SK-N-DZ (cell line): Measurements from ENCODE around the gene PDXP.
"Not testable (repeated sequence)": the region's sequence is repeated elsewhere in the genome, so short reads cannot be mapped to it uniquely, and the experiment has no call there.

Experiments
- DNase-seq: peaks from one replicate; pipeline ENCODE4 v3.0.0-alpha.2; 2015; ENCODE audit warnings: low spot score

Gene PDXP

DNA sequence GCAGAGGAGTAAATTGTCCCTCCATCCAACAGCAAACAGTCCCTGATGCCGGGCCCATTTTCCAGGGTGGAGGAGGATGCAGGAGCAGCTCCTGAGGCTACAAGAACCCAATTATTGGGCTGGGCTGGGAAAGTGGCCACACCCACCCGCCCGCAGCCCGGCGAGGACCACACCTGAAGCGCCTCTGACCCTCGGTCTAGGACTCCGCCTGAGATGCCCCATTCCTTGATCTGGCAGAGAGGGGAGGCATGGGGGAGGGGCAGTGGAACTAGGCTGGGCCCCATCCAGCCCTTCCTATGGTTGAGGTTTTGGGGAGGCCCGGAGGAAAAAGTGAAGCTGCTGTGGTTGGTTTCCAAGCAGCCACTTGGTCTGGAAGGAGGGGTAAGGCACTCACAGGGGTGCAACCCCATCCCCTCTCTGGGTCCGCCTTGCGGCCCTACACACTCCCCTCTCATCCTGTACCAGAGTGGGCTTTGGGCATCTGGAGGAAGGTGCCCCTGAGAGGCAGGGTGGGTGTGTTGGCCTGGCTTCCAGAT lies 14.5 kb downstream of the PDXP start:
- no peak for DNase-seq

GRCh38 chr22:37674248-37674647 lies 15.7 kb downstream of the PDXP start:
- no peak for DNase-seq

DNA sequence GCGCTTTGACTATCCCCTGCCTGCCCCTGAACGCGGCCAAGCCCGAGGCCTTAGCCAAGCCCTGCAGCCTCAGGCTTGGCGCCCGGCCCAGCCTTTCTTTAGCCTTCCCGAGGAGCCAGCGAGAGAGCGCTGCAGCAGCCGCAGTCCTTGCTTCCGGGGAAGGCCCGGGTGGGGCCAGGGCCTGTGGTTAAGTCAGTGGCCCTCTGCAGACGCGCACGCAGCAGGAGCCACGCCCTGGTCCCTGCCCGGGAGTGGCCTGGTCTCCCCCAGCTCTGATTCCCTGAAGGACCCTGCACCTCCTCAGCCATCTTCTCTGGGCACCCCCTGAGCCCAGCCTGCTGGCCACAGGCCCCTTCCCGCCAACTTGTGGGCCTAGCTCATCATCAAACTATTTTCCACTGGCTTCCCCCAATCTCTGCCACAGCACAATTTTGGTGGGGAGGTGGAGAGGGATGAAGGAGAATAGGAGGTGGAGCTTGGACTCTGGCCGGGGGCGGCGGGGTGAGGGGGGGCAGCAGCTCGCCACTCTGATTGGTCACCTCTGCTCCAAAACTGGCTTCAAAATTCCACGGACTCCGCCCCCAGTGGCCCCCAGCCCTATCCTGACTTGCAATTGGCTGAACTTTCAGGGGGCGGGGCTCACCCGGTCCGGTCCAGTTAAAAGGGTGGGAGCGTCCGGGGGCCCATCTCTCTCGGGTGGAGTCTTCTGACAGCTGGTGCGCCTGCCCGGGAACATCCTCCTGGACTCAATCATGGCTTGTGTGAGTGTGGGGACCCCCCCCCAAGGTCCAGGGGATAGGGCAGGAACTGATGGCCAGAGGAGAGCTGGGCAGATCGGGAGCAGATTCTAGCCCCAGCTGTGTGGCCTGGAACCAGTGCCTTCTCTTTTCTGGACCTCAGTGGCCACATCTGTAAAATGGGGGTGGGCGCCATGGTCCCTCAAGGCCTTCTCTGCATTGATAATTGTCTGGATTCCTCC lies 16.7 kb downstream of the PDXP start, which contains the start of gene LGALS1:
LGALS1 (plus strand) TSS at position 686 of the 979 bp plus-strand sequence; CDS start at position 753, 67 bp downstream.
- DNase-seq = peak; percentile 76

GRCh38 chr22:37675930-37676735 lies 17.6 kb downstream of the PDXP start:
- no peak for DNase-seq

GRCh38 chr22:37676736-37677492 lies 18.4 kb downstream of the PDXP start:
- DNase-seq = peak; percentile 80

DNA sequence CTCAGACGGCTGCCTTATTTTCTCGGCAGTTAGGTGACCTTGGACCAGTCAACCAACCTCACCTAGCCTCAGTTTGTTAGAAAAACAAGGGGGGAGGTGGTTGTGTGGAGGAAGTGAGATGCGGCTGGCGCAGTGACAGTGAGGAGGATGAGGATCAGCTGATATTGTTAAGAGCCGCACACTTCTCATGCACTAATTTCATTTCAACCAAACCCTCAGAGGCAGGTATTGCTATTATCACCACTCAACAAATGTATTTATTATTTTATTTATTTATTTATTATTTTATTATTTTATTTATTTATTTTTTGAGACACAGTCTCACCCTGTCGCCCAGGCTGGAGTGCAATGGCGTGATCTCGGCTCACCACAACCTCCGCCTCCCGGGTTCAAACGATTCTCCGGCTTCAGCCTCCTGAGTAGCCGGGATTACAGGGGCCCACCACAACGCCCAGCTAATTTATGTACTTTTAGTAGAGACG lies 19.0 kb downstream of the PDXP start:
- DNase-seq = no peak

GRCh38 chr22:37678372-37678771 lies 19.8 kb downstream of the PDXP start:
- no peak for DNase-seq

- DNase-seq = no peak
Measured at GRCh38 chr22:37679670-37680069, 21.1 kb downstream of the PDXP start.

- DNase-seq = no peak
Measured at GRCh38 chr22:37680191-37680851, 21.8 kb downstream of the PDXP start.

- DNase-seq = no peak
Measured at GRCh38 chr22:37681001-37681424, 22.5 kb downstream of the PDXP start.

- peak; percentile 78 for DNase-seq
Measured at GRCh38 chr22:37681556-37682049, 23.1 kb downstream of the PDXP start.

GRCh38 chr22:37684803-37685615 lies 26.5 kb downstream of the PDXP start:
- DNase-seq = no peak

DNA sequence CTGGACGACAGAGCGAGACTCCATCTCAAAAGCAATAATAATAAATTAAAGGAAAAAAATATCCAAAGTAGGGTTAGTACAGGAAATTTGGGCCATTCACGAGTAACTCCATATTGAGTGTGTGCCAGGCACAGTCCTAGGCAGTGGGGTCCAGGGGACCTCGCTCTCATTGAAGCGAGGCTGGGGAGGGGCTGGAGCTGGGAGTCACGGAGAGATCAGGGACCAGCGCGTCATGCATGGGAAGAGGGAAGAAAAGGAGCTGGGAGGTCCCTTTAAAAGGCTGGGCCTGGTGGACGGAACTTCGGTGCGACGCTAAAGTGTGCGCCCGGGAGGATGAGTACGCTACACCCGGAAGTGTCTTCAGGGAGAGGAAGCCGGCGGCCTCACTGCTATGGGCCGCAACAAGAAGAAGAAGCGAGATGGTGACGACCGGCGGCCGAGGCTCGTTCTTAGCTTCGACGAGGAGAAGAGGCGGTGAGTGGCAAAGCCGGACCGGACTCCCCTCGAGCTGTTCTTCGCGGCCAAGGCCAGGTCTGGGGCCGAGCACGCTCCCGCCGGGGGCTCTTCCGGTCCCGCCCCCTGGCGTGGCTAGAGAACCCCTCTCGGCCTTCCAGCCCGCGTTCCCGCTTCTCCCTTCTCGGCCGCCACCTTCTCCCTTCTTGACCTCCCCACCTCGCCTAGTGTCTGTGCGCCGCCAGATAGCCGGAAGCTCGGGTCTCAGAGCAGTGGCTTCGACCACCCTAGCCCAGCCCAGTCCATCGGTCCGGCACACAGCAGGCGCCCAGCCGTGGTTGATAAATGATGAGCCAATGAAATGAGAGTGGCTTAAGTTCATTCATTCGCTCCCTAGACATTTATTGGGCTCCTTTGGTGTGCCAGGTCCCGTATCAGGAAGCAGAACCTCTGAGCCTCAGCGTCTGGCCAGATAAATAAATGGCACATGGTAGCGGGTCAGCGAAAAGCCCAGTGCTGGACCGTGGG lies 27.8 kb downstream of the PDXP start, which contains the start of gene NOL12:
NOL12 (plus strand) TSS at position 342 of the 981 bp plus-strand sequence; CDS start at position 392, 50 bp downstream.
- peak; percentile 95 for DNase-seq

DNA sequence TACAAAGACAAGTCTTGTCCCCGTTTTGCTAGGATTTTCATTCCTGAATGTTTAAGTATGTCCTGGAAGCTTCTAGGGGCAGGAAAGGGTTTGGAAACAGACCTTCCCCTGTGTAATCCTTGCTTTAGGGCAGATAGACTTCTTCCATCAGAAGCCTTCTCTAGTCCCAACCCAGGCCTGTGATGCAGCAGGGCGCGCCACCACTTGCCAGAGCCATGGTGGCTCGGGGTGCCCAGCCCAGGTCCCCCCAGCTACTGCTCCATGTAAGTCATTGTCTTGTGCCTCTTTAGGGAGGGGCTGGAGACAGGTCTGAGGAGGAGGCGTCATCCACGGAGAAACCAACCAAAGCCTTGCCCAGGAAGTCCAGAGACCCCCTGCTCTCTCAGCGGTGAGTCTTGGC lies 31.9 kb downstream of the PDXP start:
- DNase-seq = no peak

- no peak for DNase-seq
Measured at GRCh38 chr22:37690901-37691504, 32.5 kb downstream of the PDXP start.

GRCh38 chr22:37692627-37693285 lies 34.2 kb downstream of the PDXP start:
- no peak for DNase-seq

DNA sequence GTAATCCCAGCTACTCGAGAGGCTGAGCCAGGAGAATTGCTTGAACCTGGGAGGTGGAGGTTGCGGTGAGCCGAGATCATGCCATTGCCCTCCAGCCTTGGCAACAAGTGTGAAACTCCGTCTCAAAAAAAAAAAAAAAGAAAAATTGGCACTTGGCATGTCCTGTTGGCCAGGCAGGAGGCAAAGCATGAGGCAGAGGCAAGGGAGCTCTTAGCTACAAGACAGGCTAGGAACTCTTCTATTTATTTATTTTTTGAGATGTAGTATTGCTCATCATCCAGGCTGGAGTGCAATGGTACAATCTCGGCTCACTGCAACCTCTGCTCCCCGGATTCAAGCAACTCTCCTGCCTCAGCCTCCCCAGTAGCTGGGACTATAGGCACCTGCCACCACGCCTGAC lies 35.6 kb downstream of the PDXP start:
- DNase-seq = not testable (repeated sequence)
